ENCODE measurements around the gene ABCD4.

GRCh38 chr14:74350211-74350927, 47.6 kb upstream of the ABCD4 start:
- no peak for TF ChIP-seq CTCF (IDR thresholded peaks at IDR 0.05; ENCODE audit: insufficient read depth, low read length, poor library complexity, severe bottlenecking)
- TF ChIP-seq EZH2phosphoT487 (conservative IDR thresholded peaks at IDR 0.05; ENCODE audit: low read length): no peak
